Liver (tissue), 9 donors: Measurements from ENCODE around the gene THAP8. TPM values are rescaled to one million over a fixed set of nuclear protein-coding genes. Genes with fewer than 3 reads are reported as not detected.

Source experiments
- DNase-seq: peaks from one replicate; pipeline ENCODE4 v3.0.0-alpha.2; 2017; ENCODE audit warnings: low spot score
- H3K27ac ChIP-seq, 2 donors: one replicate each; pipeline ENCODE4 v1.7.0; 2013; ENCODE audit warnings: inconsistent platforms in 2 of 2, low read length in 2 of 2, control low read depth in 1 of 2, low read depth in 1 of 2, mild to moderate bottlenecking in 1 of 2
- H3K27me3 ChIP-seq, 4 donors: one replicate each; pipeline versions ENCODE4 v1.6.1 to v1.7.0; 2013; ENCODE audit warnings: low read length in 3 of 4, inconsistent platforms in 1 of 4, mild to moderate bottlenecking in 1 of 4, moderate library complexity in 1 of 4; ENCODE audit not compliant: control insufficient read depth in 4 of 4, insufficient read depth in 4 of 4
- H3K36me3 ChIP-seq, 4 donors: one replicate each; pipeline versions ENCODE4 v1.6.1 to v1.7.0; 2013; ENCODE audit warnings: low read length in 3 of 4, mild to moderate bottlenecking in 3 of 4, low read depth in 1 of 4, moderate library complexity in 1 of 4; ENCODE audit not compliant: control insufficient read depth in 4 of 4, insufficient read depth in 3 of 4
- H3K4me1 ChIP-seq, 4 donors: one replicate each; pipeline versions ENCODE4 v1.6.1 to v1.7.0; 2013; ENCODE audit warnings: low read length in 3 of 4, mild to moderate bottlenecking in 3 of 4, moderate library complexity in 1 of 4; ENCODE audit not compliant: control insufficient read depth in 4 of 4, insufficient read depth in 4 of 4
- H3K4me3 ChIP-seq, 3 donors: one replicate each; pipeline versions ENCODE4 v1.6.1 to v1.7.0; 2013; ENCODE audit warnings: low read length in 3 of 3, control low read depth in 1 of 3, low read depth in 1 of 3, mild to moderate bottlenecking in 1 of 3
- H3K9ac ChIP-seq, 2 donors: one replicate each; pipeline ENCODE4 v1.7.0; 2013; ENCODE audit warnings: low read length in 2 of 2, mild to moderate bottlenecking in 2 of 2, moderate library complexity in 2 of 2, control low read depth in 1 of 2, low read depth in 1 of 2
- H3K9me3 ChIP-seq, 4 donors: one replicate each; pipeline versions ENCODE4 v1.6.1 to v1.7.0; 2013; ENCODE audit warnings: low read length in 3 of 4; ENCODE audit not compliant: control insufficient read depth in 4 of 4
- EGR1 ChIP-seq, 2 donors: IDR thresholded peaks; 2 replicates each; pipeline ENCODE4 v1.6.1; 2016 to 2018; ENCODE audit warnings: antibody characterized with exemption in 2 of 2, low read depth in 2 of 2
- FOXA1 ChIP-seq: IDR thresholded peaks from 2 replicates; pipeline ENCODE4 v1.6.1; 2016; ENCODE audit warnings: antibody characterized with exemption
- FOXA2 ChIP-seq: IDR thresholded peaks from 2 replicates; pipeline ENCODE4 v1.6.1; 2016; ENCODE audit warnings: antibody characterized with exemption
- GABPA ChIP-seq, 2 donors: IDR thresholded peaks in 1 of 2; conservative IDR thresholded peaks in 1 of 2; 2 replicates each; pipeline ENCODE4 v1.6.1; 2016; ENCODE audit warnings: antibody characterized with exemption in 2 of 2, mild to moderate bottlenecking in 1 of 2, moderate library complexity in 1 of 2
- HNF4A ChIP-seq, 2 donors: conservative IDR thresholded peaks; 2 replicates each; pipeline ENCODE4 v1.6.1; 2016; ENCODE audit warnings: antibody characterized with exemption in 2 of 2, mild to moderate bottlenecking in 2 of 2
- HNF4G ChIP-seq: IDR thresholded peaks from 2 replicates; pipeline ENCODE4 v1.6.1; 2016; ENCODE audit warnings: antibody characterized with exemption
- JUND ChIP-seq, 2 donors: IDR thresholded peaks; 2 replicates each; pipeline ENCODE4 v1.6.1; 2016; ENCODE audit warnings: antibody characterized with exemption in 2 of 2
- NR2F2 ChIP-seq: IDR thresholded peaks from 2 replicates; pipeline ENCODE4 v1.6.1; 2016; ENCODE audit warnings: antibody characterized with exemption
- RXRA ChIP-seq, 2 donors: IDR thresholded peaks; 2 replicates each; pipeline ENCODE4 v1.6.1; 2017 to 2018; ENCODE audit warnings: antibody characterized with exemption in 2 of 2, mild to moderate bottlenecking in 1 of 2
- SP1 ChIP-seq: IDR thresholded peaks from 2 replicates; pipeline ENCODE4 v1.6.1; 2018; ENCODE audit warnings: antibody characterized with exemption, mild to moderate bottlenecking
- TAF1 ChIP-seq: conservative IDR thresholded peaks from 2 replicates; pipeline ENCODE4 v1.6.1; 2016; ENCODE audit warnings: antibody characterized with exemption, mild to moderate bottlenecking
- YY1 ChIP-seq: IDR thresholded peaks from 2 replicates; pipeline ENCODE4 v1.6.1; 2016; ENCODE audit warnings: antibody characterized with exemption, mild to moderate bottlenecking
- WGBS: extraction: QIAGEN DNeasy Blood & Tissue Kit; methylation state at CpG from one replicate; pipeline ENCODE4 v1.1.7; 2013; 5-methylcytosine and 5-hydroxymethylcytosine counted together
- polyA plus RNA-seq, 2 donors: library from polyadenylated mRNA; stranded (reverse) in 1 of 2; unstranded in 1 of 2; fragments of 200-250 nt in 1 of 2; fragments of >200 nt in 1 of 2; fragmentation: Nextera tagmentation in 1 of 2; extraction: Ambion mirVana in 1 of 2; gene quantifications; one replicate each; pipeline versions ENCODE4 v1.2.1 to v1.2.3, GENCODE V29; 2013 to 2015
- total RNA-seq, 2 donors: library from RNA; depleted of rRNA; stranded (reverse); fragments of >200 nt; gene quantifications; one replicate each; pipeline ENCODE4 v1.2.3, GENCODE V29; 2014
- TF ChIP-seq, protein P1 (sequence below): IDR thresholded peaks from 2 replicates; pipeline ENCODE4 v1.6.1; 2016; ENCODE audit warnings: antibody characterized with exemption
- TF ChIP-seq, protein P2 (sequence below): IDR thresholded peaks from 2 replicates; pipeline ENCODE4 v1.6.1; 2016; ENCODE audit warnings: antibody characterized with exemption
- TF ChIP-seq, protein P3 (sequence below): fragments of 150-350 bp; IDR thresholded peaks from 2 replicates; pipeline ENCODE4 v1.5.1; 2017; ENCODE audit warnings: improper control_type of control experiment, low read depth, low read length; ENCODE audit not compliant: missing input control
- TF ChIP-seq, protein P4 (sequence below): IDR thresholded peaks from 2 replicates; pipeline ENCODE4 v1.6.1; 2016; ENCODE audit warnings: antibody characterized with exemption, mild to moderate bottlenecking
- donor health status: healthy.
- donor health status: healthy.
- donor health status: healthy.
- donor health status: healthy.
- donor health status: healthy.

THAP8 gene
- total and polyA plus RNA-seq, 4 donors, result 1.8 to 4.4 (median 3.3) TPM

DNA sequence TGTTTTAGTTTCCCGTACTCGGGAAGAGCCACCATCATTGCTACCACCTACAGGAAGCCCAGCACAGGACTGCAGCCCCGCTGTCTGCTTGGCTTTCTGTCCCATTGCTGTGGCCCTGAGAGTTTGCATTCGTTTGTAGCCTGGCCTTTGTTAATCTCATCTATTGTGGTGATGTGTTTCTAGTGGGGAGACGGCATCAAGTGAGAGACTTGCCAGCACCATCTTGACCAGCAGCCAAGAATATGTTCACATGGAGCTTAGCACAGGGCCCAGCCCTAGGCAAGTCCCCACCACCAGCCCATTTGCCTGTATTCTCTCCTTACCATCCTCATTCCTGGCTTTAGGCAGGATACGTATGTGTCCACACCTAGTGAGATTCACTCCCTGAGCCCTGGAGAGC, 39.6 kb upstream of the THAP8 start:
- H3K36me3 ChIP-seq, result no peaks in the 10 kb centered on the region
- 94% methylated on average over 6 of the region's 6 CpGs for WGBS
- no peaks in the 10 kb centered on the region for H3K9me3 ChIP-seq
- no peaks in the 10 kb centered on the region for H3K27me3 ChIP-seq
- H3K4me3 ChIP-seq, result no peak overlapping the region
- H3K4me1 ChIP-seq, result no peaks in the 10 kb centered on the region
- H3K27ac ChIP-seq, result no peak overlapping the region
- H3K9ac ChIP-seq, result no peak overlapping the region
- no peak for DNase-seq
- TF ChIP-seq HNF4A (conservative IDR thresholded peaks at IDR 0.05) (no peak), NR2F2 (no peak), JUND (IDR thresholded peaks at IDR 0.05) (no peak), GABPA (IDR thresholded peaks at IDR 0.05 in 1 of 2, conservative IDR thresholded peaks at IDR 0.05 in 1 of 2) (no peak), FOXA2 (no peak), RXRA (IDR thresholded peaks at IDR 0.05) (no peak)
- TF ChIP-seq, protein P1, sequence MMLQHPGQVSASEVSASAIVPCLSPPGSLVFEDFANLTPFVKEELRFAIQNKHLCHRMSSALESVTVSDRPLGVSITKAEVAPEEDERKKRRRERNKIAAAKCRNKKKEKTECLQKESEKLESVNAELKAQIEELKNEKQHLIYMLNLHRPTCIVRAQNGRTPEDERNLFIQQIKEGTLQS, result no peak
- TF ChIP-seq, protein P2, sequence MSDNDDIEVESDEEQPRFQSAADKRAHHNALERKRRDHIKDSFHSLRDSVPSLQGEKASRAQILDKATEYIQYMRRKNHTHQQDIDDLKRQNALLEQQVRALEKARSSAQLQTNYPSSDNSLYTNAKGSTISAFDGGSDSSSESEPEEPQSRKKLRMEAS, result no peak

DNA sequence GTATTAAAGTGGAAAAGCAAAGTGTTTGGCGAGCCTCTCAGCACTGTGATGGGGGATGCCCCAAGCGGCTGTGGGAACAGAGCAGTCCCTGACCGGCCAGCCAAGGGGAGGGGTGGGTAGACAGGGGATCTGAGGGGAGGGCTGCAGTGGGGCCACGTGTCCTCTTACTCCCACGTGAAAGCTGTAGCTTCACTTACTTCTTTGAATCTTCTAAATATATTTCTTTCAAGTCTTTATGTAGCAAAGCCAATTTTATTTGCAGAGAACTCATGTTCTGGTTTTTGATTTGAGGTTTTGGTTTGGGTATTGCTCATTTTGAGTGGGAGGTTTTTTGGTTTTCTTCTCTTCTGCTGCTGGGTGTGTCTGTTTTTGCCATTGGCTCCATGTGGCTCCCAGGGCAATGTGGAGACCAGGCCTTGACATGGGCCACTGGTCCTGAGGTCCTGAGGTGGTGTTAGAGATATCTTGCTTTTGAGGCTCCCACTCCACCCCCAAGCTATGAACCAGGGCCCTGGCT, 39.1 kb upstream of the THAP8 start:
- no peak for DNase-seq
- no peaks in the 10 kb centered on the region for H3K36me3 ChIP-seq
- no peak overlapping the region for H3K9ac ChIP-seq
- whole genome bisulfite sequencing, result 95% methylated on average over 5 of the region's 5 CpGs
- TF ChIP-seq EGR1 (IDR thresholded peaks at IDR 0.05; ENCODE audit: low read depth in 2 of 2) (no peak), YY1 (no peak), HNF4G (no peak), FOXA1 (no peak), TAF1 (no peak), HNF4A (conservative IDR thresholded peaks at IDR 0.05) (no peak), JUND (IDR thresholded peaks at IDR 0.05) (no peak), NR2F2 (no peak), SP1 (no peak)
- TF ChIP-seq, protein P3, sequence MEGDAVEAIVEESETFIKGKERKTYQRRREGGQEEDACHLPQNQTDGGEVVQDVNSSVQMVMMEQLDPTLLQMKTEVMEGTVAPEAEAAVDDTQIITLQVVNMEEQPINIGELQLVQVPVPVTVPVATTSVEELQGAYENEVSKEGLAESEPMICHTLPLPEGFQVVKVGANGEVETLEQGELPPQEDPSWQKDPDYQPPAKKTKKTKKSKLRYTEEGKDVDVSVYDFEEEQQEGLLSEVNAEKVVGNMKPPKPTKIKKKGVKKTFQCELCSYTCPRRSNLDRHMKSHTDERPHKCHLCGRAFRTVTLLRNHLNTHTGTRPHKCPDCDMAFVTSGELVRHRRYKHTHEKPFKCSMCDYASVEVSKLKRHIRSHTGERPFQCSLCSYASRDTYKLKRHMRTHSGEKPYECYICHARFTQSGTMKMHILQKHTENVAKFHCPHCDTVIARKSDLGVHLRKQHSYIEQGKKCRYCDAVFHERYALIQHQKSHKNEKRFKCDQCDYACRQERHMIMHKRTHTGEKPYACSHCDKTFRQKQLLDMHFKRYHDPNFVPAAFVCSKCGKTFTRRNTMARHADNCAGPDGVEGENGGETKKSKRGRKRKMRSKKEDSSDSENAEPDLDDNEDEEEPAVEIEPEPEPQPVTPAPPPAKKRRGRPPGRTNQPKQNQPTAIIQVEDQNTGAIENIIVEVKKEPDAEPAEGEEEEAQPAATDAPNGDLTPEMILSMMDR, result no peak
- TF ChIP-seq, protein P4, sequence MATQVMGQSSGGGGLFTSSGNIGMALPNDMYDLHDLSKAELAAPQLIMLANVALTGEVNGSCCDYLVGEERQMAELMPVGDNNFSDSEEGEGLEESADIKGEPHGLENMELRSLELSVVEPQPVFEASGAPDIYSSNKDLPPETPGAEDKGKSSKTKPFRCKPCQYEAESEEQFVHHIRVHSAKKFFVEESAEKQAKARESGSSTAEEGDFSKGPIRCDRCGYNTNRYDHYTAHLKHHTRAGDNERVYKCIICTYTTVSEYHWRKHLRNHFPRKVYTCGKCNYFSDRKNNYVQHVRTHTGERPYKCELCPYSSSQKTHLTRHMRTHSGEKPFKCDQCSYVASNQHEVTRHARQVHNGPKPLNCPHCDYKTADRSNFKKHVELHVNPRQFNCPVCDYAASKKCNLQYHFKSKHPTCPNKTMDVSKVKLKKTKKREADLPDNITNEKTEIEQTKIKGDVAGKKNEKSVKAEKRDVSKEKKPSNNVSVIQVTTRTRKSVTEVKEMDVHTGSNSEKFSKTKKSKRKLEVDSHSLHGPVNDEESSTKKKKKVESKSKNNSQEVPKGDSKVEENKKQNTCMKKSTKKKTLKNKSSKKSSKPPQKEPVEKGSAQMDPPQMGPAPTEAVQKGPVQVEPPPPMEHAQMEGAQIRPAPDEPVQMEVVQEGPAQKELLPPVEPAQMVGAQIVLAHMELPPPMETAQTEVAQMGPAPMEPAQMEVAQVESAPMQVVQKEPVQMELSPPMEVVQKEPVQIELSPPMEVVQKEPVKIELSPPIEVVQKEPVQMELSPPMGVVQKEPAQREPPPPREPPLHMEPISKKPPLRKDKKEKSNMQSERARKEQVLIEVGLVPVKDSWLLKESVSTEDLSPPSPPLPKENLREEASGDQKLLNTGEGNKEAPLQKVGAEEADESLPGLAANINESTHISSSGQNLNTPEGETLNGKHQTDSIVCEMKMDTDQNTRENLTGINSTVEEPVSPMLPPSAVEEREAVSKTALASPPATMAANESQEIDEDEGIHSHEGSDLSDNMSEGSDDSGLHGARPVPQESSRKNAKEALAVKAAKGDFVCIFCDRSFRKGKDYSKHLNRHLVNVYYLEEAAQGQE, result no peak
- TF ChIP-seq, protein P1, result no peak
- TF ChIP-seq, protein P2, result no peak
- H3K9me3 ChIP-seq, result no peaks in the 10 kb centered on the region
- no peaks in the 10 kb centered on the region for H3K27me3 ChIP-seq
- no peak overlapping the region for H3K27ac ChIP-seq
- H3K4me3 ChIP-seq, result no peak overlapping the region
- H3K4me1 ChIP-seq, result no peaks in the 10 kb centered on the region
